ENCODE data around the gene MOGAT1. TPM values are rescaled to one million over a fixed set of nuclear protein-coding genes. Genes with fewer than 3 reads are reported as not detected.

The MOGAT1 gene
- total RNA-seq, 1 experiment from 2014 or later, result 0.22 TPM

DNA sequence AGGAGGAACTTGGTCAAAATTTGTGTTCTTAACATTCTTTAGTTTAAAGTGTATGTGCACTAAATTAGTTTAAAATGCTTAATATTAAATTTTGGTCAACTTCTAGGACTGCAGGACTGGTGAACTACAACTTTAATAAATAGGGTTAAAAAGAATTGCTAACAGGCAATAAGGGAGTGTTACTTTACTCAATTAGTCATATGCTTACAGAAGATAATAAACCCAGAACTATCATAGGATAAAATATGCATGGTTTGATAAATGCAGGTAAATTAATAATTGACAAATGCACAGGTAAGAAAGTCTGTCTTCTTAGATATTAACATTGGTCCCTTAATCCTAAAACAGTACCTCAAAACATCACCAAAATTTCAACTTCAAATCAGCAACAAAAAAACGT, 36.2 kb upstream of the MOGAT1 start:
- ChIA-PET CTCF (no interaction called here), POLR2A (no interaction called here), RAD21 (ENCODE audit: low non-redundant PET in 1 of 2, low total read pairs in 2 of 2, uncharacterized antibody in 2 of 2, unreplicated experiment in 2 of 2) (no interaction called here)
- no peak overlapping the region for H2AFZ ChIP-seq (ENCODE audit: low read depth, low read length, poor library complexity, severe bottlenecking)
- BruUV-seq (replicated peaks), result no TSS peak
- H3K4me1 ChIP-seq (ENCODE audit: control insufficient read depth in 1 of 2, insufficient read depth in 2 of 2, low read length in 2 of 2), result no peaks in the 10 kb centered on the region
- H3K27ac ChIP-seq (ENCODE audit: low read depth, low read length), result no peak overlapping the region
- H3K4me3 ChIP-seq (replicated peaks in 1 of 2; ENCODE audit: low read depth in 1 of 2, low read length in 2 of 2), result no peak overlapping the region
- peaks cover 28 to 51% of the 10 kb centered on the region in 2 experiments for H3K36me3 ChIP-seq (ENCODE audit: control insufficient read depth in 1 of 2, insufficient read depth in 2 of 2, low read length in 2 of 2)
- no peaks in the 10 kb centered on the region for H3K27me3 ChIP-seq (ENCODE audit: insufficient read depth, low read length)
- 0 out of 2 replicates have a peak, but pooled peaks cover 5% of the 10 kb centered on the region for H4K20me1 ChIP-seq (ENCODE audit: insufficient read depth)
- TF ChIP-seq, protein P1, sequence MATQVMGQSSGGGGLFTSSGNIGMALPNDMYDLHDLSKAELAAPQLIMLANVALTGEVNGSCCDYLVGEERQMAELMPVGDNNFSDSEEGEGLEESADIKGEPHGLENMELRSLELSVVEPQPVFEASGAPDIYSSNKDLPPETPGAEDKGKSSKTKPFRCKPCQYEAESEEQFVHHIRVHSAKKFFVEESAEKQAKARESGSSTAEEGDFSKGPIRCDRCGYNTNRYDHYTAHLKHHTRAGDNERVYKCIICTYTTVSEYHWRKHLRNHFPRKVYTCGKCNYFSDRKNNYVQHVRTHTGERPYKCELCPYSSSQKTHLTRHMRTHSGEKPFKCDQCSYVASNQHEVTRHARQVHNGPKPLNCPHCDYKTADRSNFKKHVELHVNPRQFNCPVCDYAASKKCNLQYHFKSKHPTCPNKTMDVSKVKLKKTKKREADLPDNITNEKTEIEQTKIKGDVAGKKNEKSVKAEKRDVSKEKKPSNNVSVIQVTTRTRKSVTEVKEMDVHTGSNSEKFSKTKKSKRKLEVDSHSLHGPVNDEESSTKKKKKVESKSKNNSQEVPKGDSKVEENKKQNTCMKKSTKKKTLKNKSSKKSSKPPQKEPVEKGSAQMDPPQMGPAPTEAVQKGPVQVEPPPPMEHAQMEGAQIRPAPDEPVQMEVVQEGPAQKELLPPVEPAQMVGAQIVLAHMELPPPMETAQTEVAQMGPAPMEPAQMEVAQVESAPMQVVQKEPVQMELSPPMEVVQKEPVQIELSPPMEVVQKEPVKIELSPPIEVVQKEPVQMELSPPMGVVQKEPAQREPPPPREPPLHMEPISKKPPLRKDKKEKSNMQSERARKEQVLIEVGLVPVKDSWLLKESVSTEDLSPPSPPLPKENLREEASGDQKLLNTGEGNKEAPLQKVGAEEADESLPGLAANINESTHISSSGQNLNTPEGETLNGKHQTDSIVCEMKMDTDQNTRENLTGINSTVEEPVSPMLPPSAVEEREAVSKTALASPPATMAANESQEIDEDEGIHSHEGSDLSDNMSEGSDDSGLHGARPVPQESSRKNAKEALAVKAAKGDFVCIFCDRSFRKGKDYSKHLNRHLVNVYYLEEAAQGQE (IDR thresholded peaks at IDR 0.05; ENCODE audit: low read depth), result no peak
- TF ChIP-seq SP1 (IDR thresholded peaks at IDR 0.05; ENCODE audit: low read depth) (no peak), EGR1 (IDR thresholded peaks at IDR 0.05; ENCODE audit: low read depth) (no peak), SIN3A (IDR thresholded peaks at IDR 0.05; ENCODE audit: low read depth) (no peak), EZH2 (IDR thresholded peaks at IDR 0.05) (no peak), JUND (IDR thresholded peaks at IDR 0.05) (no peak), ZNF274 (IDR thresholded peaks at IDR 0.05; ENCODE audit: low read depth, low read length) (no peak), EZH2phosphoT487 (IDR thresholded peaks at IDR 0.05; ENCODE audit: borderline replicate concordance) (no peak), ZFX (IDR thresholded peaks at IDR 0.05) (no peak), TCF7L2 (IDR thresholded peaks at IDR 0.05; ENCODE audit: borderline replicate concordance, extremely low read depth, insufficient read depth, insufficient read length) (no peak), POLR2AphosphoS5 (IDR thresholded peaks at IDR 0.05; ENCODE audit: low read depth, low read length) (no peak), FOSL1 (IDR thresholded peaks at IDR 0.05; ENCODE audit: low read depth) (no peak), CEBPB (IDR thresholded peaks at IDR 0.05; ENCODE audit: low read depth) (no peak), YY1 (IDR thresholded peaks at IDR 0.05; ENCODE audit: extremely low read depth, insufficient replicate concordance, low read depth, low read length) (no peak), CBX3 (IDR thresholded peaks at IDR 0.05; ENCODE audit: low read depth) (no peak), POLR2A (IDR thresholded peaks at IDR 0.05; ENCODE audit: borderline replicate concordance, extremely low read depth, insufficient read depth, insufficient read length) (no peak)
- TF ChIP-seq, protein P2, sequence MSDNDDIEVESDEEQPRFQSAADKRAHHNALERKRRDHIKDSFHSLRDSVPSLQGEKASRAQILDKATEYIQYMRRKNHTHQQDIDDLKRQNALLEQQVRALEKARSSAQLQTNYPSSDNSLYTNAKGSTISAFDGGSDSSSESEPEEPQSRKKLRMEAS (IDR thresholded peaks at IDR 0.05), result no peak
- TF ChIP-seq, protein P3, sequence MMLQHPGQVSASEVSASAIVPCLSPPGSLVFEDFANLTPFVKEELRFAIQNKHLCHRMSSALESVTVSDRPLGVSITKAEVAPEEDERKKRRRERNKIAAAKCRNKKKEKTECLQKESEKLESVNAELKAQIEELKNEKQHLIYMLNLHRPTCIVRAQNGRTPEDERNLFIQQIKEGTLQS (IDR thresholded peaks at IDR 0.05), result no peak
- ATAC-seq, result no peak
- no peak overlapping the region for H3K9ac ChIP-seq (ENCODE audit: low read length)
- no peaks in the 10 kb centered on the region for H3K9me3 ChIP-seq (ENCODE audit: control insufficient read depth in 1 of 2, insufficient read depth in 1 of 2, low read depth in 1 of 2, low read length in 2 of 2)
- DNase-seq (ENCODE audit: low read depth, low spot score), result no peak
- H3K4me2 ChIP-seq (ENCODE audit: low read length), result no peak overlapping the region
- no peaks in the 10 kb centered on the region for H3K9me2 ChIP-seq (ENCODE audit: insufficient read depth)
- H3K79me2 ChIP-seq (ENCODE audit: insufficient read depth, low read length), result peaks cover 47% of the 10 kb centered on the region
- intact Hi-C loops (cut with micrococcal nuclease), result no loop called here

Measured in HCT116 (cell line).